ENCODE data around the gene EFCAB6.

DNA sequence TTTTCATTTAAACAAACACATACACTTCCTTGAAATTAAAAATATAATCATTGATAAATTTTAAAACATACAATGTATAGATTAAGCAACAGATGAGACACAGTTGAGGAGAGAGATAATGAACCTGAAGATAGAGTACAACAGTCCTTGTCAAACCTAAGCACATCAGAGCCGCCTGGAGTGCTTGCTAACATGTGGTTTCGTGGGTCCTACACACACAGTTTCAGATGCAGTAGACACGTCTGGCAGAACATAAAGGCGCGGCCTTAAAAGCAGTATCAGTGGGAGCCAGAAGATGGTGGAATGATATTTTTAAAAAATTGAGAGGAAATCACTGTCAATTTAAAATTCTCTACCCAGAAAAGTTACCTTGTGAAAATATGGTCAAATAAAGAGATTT lies 265.9 kb downstream of the EFCAB6 start:
- no peak for TF ChIP-seq CEBPB (IDR thresholded peaks at IDR 0.05)
- TF ChIP-seq RAD21 (IDR thresholded peaks at IDR 0.05; ENCODE audit: low read depth): no peak
- TF ChIP-seq, protein P1, sequence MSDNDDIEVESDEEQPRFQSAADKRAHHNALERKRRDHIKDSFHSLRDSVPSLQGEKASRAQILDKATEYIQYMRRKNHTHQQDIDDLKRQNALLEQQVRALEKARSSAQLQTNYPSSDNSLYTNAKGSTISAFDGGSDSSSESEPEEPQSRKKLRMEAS (IDR thresholded peaks at IDR 0.05): no peak
- TF ChIP-seq, protein P2, sequence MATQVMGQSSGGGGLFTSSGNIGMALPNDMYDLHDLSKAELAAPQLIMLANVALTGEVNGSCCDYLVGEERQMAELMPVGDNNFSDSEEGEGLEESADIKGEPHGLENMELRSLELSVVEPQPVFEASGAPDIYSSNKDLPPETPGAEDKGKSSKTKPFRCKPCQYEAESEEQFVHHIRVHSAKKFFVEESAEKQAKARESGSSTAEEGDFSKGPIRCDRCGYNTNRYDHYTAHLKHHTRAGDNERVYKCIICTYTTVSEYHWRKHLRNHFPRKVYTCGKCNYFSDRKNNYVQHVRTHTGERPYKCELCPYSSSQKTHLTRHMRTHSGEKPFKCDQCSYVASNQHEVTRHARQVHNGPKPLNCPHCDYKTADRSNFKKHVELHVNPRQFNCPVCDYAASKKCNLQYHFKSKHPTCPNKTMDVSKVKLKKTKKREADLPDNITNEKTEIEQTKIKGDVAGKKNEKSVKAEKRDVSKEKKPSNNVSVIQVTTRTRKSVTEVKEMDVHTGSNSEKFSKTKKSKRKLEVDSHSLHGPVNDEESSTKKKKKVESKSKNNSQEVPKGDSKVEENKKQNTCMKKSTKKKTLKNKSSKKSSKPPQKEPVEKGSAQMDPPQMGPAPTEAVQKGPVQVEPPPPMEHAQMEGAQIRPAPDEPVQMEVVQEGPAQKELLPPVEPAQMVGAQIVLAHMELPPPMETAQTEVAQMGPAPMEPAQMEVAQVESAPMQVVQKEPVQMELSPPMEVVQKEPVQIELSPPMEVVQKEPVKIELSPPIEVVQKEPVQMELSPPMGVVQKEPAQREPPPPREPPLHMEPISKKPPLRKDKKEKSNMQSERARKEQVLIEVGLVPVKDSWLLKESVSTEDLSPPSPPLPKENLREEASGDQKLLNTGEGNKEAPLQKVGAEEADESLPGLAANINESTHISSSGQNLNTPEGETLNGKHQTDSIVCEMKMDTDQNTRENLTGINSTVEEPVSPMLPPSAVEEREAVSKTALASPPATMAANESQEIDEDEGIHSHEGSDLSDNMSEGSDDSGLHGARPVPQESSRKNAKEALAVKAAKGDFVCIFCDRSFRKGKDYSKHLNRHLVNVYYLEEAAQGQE (IDR thresholded peaks at IDR 0.05; ENCODE audit: low read depth): no peak
- no peak for TF ChIP-seq TAF1 (IDR thresholded peaks at IDR 0.05; ENCODE audit: low read depth)
- no peak for TF ChIP-seq EP300 (IDR thresholded peaks at IDR 0.05; ENCODE audit: borderline replicate concordance)
- no peak for TF ChIP-seq FOXM1 (IDR thresholded peaks at IDR 0.05; ENCODE audit: borderline replicate concordance, low read depth)
- TF ChIP-seq ZBTB7A (IDR thresholded peaks at IDR 0.05; ENCODE audit: low read depth): no peak
- no peak for TF ChIP-seq YY1 (IDR thresholded peaks at IDR 0.05; ENCODE audit: low read depth)
- no peak for TF ChIP-seq CREB1 (IDR thresholded peaks at IDR 0.05; ENCODE audit: low read depth)
- TF ChIP-seq NFIC (IDR thresholded peaks at IDR 0.05): no peak
- TF ChIP-seq TEAD4 (IDR thresholded peaks at IDR 0.05): no peak

Measured in Ishikawa (cell line).